Keratinocyte (primary cell): ENCODE results near the gene HYDIN. TPM values are rescaled to one million over a fixed set of nuclear protein-coding genes. Genes with fewer than 3 reads are reported as not detected.

Experiments used
- DNase-seq: peaks from one replicate; pipeline ENCODE4 v3.0.0-alpha.2; 2011; ENCODE audit warnings: low read depth, missing footprints, low spot score
- FAIRE-seq: peaks from 2 replicates; lab custom pipeline; 2011; peaks lifted over from hg19 to GRCh38; lab: Jason Lieb, UNC
- H2AFZ ChIP-seq: 2 replicates; pipeline ENCODE4 v1.6.0; 2012; ENCODE audit warnings: low read length, control low read depth, inconsistent platforms; ENCODE audit not compliant: control insufficient read depth
- H3K27ac ChIP-seq: 2 replicates; pipeline ENCODE4 v1.5.1; 2011; ENCODE audit warnings: low read length; ENCODE audit not compliant: control insufficient read depth, insufficient read depth
- H3K27me3 ChIP-seq: 3 replicates; pipeline ENCODE4 v1.6.0; 2011; ENCODE audit warnings: low read length; ENCODE audit not compliant: control insufficient read depth, insufficient read depth; ENCODE audit errors: extremely low read depth
- H3K36me3 ChIP-seq, 2 experiments: 2 replicates in 1 of 2; 3 replicates in 1 of 2; pipeline ENCODE4 v1.5.1; 2011; ENCODE audit warnings: low read length in 2 of 2, mild to moderate bottlenecking in 1 of 2; ENCODE audit not compliant: control insufficient read depth in 2 of 2, insufficient read depth in 2 of 2; ENCODE audit errors: extremely low read depth in 1 of 2
- H3K4me1 ChIP-seq: 3 replicates; pipeline ENCODE4 v1.5.1; 2011; ENCODE audit warnings: low read length; ENCODE audit not compliant: control insufficient read depth, insufficient read depth; ENCODE audit errors: extremely low read depth
- H3K4me2 ChIP-seq: 3 replicates; pipeline ENCODE4 v1.6.0; 2011; ENCODE audit warnings: low read depth, low read length; ENCODE audit not compliant: control insufficient read depth, insufficient read depth; ENCODE audit errors: extremely low read depth
- H3K4me3 ChIP-seq, 3 experiments: fragments of 200-600 bp in 1 of 3; sonication (generic) in 1 of 3; 2 replicates in 2 of 3; 3 replicates in 1 of 3; pipeline ENCODE4 v1.5.1; 2011 to 2016; ENCODE audit warnings: low read length in 3 of 3, mild to moderate bottlenecking in 3 of 3, control low read depth in 2 of 3, inconsistent platforms in 1 of 3, low read depth in 1 of 3, mixed read lengths in 1 of 3, mixed run types in 1 of 3, moderate library complexity in 1 of 3; ENCODE audit not compliant: control insufficient read depth in 2 of 3, insufficient read depth in 2 of 3; ENCODE audit errors: extremely low read depth in 1 of 3
- H3K79me2 ChIP-seq: 2 replicates; pipeline ENCODE4 v1.6.0; 2012; ENCODE audit warnings: low read length; ENCODE audit not compliant: control insufficient read depth, insufficient read depth
- H3K9ac ChIP-seq: 3 replicates; pipeline ENCODE4 v1.6.0; 2011; ENCODE audit warnings: low read length; ENCODE audit not compliant: control insufficient read depth, insufficient read depth; ENCODE audit errors: extremely low read depth
- H3K9me1 ChIP-seq: 3 replicates; pipeline ENCODE4 v1.6.0; 2011; ENCODE audit warnings: low read length; ENCODE audit not compliant: control insufficient read depth, insufficient read depth; ENCODE audit errors: extremely low read depth
- H3K9me3 ChIP-seq: 2 replicates; pipeline ENCODE4 v1.5.1; 2012; ENCODE audit warnings: low read depth, low read length; ENCODE audit not compliant: control insufficient read depth
- H4K20me1 ChIP-seq: 3 replicates; pipeline ENCODE4 v1.6.0; 2011; ENCODE audit warnings: low read length; ENCODE audit not compliant: control insufficient read depth, insufficient read depth; ENCODE audit errors: extremely low read depth
- CTCF ChIP-seq, 3 experiments: IDR thresholded peaks in 1 of 3; conservative IDR thresholded peaks in 1 of 3; optimal IDR thresholded peaks in 1 of 3; 2 replicates in 2 of 3; 3 replicates in 1 of 3; pipeline versions ENCODE3 to v1.5.1; 2011; ENCODE audit warnings: low read length in 3 of 3, mild to moderate bottlenecking in 3 of 3, moderate library complexity in 2 of 3, control low read depth in 1 of 3, inconsistent platforms in 1 of 3; ENCODE audit not compliant: insufficient read depth in 2 of 3; ENCODE audit errors: extremely low read depth in 1 of 3
- EZH2 ChIP-seq: IDR thresholded peaks from one replicate; pipeline ENCODE4 v1.6.1; 2012; ENCODE audit warnings: inconsistent platforms, mild to moderate bottlenecking, low read length, moderate library complexity
- dilution Hi-C: fragments of 300-500 bp; cut with MboI; formaldehyde crosslinking; loops from one replicate; pipeline ENCODE4 v1.7.0; 2020; ENCODE audit warnings: low sequenced_read_pairs; ENCODE audit not compliant: extremely low pct_ligation_motif_present
- polyA plus RNA-seq, 5 experiments: library from polyadenylated mRNA; depleted of rRNA in 3 of 5; stranded (reverse) in 3 of 5; stranded (forward) in 1 of 5; unstranded in 1 of 5; fragments of >200 nt; gene quantifications; 1 replicate in 1 of 5; 2 replicates in 3 of 5; 3 replicates in 1 of 5; pipeline versions ENCODE4 v1.2.1 to v1.2.3, GENCODE V29; 2011 to 2012; ENCODE audit warnings: missing spikeins in 2 of 5, low read depth in 1 of 5, low replicate concordance in 1 of 5

HYDIN gene
- polyA plus RNA-seq, 1 donor (not counting 4 experiments of a cell fraction or from before 2014, with no cell fraction given) = 0.49 TPM

GRCh38 chr16:71263582-71263981, 33.1 kb upstream of the HYDIN start:
- H3K9ac ChIP-seq = no peak overlapping the region
- dilution Hi-C loops = no loop called here
- no peak overlapping the region for H3K4me3 ChIP-seq
- peaks cover 3% of the 10 kb centered on the region for H3K27me3 ChIP-seq
- no peaks in the 10 kb centered on the region for H3K36me3 ChIP-seq
- DNase-seq = no peak
- H3K9me1 ChIP-seq = no peaks in the 10 kb centered on the region
- H3K4me1 ChIP-seq = no peaks in the 10 kb centered on the region
- TF ChIP-seq CTCF (optimal IDR thresholded peaks at IDR 0.05 in 1 of 3, IDR thresholded peaks at IDR 0.05 in 1 of 3, conservative IDR thresholded peaks at IDR 0.05 in 1 of 3; ENCODE audit: extremely low read depth in 1 of 3, insufficient read depth in 2 of 3, low read length in 3 of 3) (no peak), EZH2 (no peak)
- FAIRE-seq = no peak
- no peaks in the 10 kb centered on the region for H3K9me3 ChIP-seq
- H3K4me2 ChIP-seq = no peak overlapping the region
- no peak overlapping the region for H2AFZ ChIP-seq
- H3K27ac ChIP-seq = no peak overlapping the region
- H4K20me1 ChIP-seq = no peaks in the 10 kb centered on the region
- H3K79me2 ChIP-seq = no peaks in the 10 kb centered on the region

- DNase-seq (no peak), FAIRE-seq (no peak)
- dilution Hi-C loops = no loop called here
- Histone ChIP-seq H3K4me2 (no peak overlapping the region), H3K4me3 (no peak overlapping the region), H4K20me1 (no peaks in the 10 kb centered on the region), H3K36me3 (no peaks in the 10 kb centered on the region), H3K4me1 (no peaks in the 10 kb centered on the region), H3K9me1 (no peaks in the 10 kb centered on the region), H3K9ac (no peak overlapping the region), H3K79me2 (no peaks in the 10 kb centered on the region), H3K27ac (no peak overlapping the region), H3K9me3 (no peaks in the 10 kb centered on the region), H3K27me3 (peaks cover 3% of the 10 kb centered on the region), H2AFZ (no peak overlapping the region)
- TF ChIP-seq CTCF (optimal IDR thresholded peaks at IDR 0.05 in 1 of 3, IDR thresholded peaks at IDR 0.05 in 1 of 3, conservative IDR thresholded peaks at IDR 0.05 in 1 of 3; ENCODE audit: extremely low read depth in 1 of 3, insufficient read depth in 2 of 3, low read length in 3 of 3) (no peak), EZH2 (no peak)
Observed at GRCh38 chr16:71262391-71262790, 31.9 kb upstream of the HYDIN start.
